ENCODE results near the gene FAM117A.

The FAM117A gene

GRCh38 chr17:49739641-49740271 is 24.2 kb downstream of the FAM117A start:
- ChIA-PET POLR2A (no interaction called here), CTCF (no interaction called here)
- DNase-seq (ENCODE audit: low read depth, low spot score): no peak
- no peak overlapping the region for H3K4me3 ChIP-seq (ENCODE audit: low read depth, low read length)
- no peak for TF ChIP-seq CTCF (IDR thresholded peaks at IDR 0.05; ENCODE audit: insufficient read depth, low read length, missing control alignments)

GRCh38 chr17:49738456-49739163 is 25.3 kb downstream of the FAM117A start:
- no peak for TF ChIP-seq CTCF (IDR thresholded peaks at IDR 0.05; ENCODE audit: insufficient read depth, low read length, missing control alignments)
- no peak overlapping the region for H3K4me3 ChIP-seq (ENCODE audit: low read depth, low read length)
- ChIA-PET POLR2A (no interaction called here), CTCF (interaction anchor here (1.1 to 1.8 kb wide), 2 partner anchors 11 to 182 kb away, joined by 3 to 4 read pairs; no protein-coding TSS in a partner anchor)
- no peak for DNase-seq (ENCODE audit: low read depth, low spot score)

GRCh38 chr17:49734515-49735490 is 29.1 kb downstream of the FAM117A start:
- CTCF ChIA-PET: no interaction called here
- POLR2A ChIA-PET: no interaction called here
- no peak for DNase-seq (ENCODE audit: low read depth, low spot score)
- TF ChIP-seq CTCF (IDR thresholded peaks at IDR 0.05; ENCODE audit: insufficient read depth, low read length, missing control alignments): no peak
- no peak overlapping the region for H3K4me3 ChIP-seq (ENCODE audit: low read depth, low read length)

- TF ChIP-seq CTCF (IDR thresholded peaks at IDR 0.05; ENCODE audit: insufficient read depth, low read length, missing control alignments): no peak
- POLR2A ChIA-PET: no interaction called here
- CTCF ChIA-PET: interaction anchor here (1.3 kb wide), 1 partner anchor 42 kb away, joined by 3 read pairs; no protein-coding TSS in a partner anchor
- no peak for DNase-seq (ENCODE audit: low read depth, low spot score)
- H3K4me3 ChIP-seq (ENCODE audit: low read depth, low read length): no peak overlapping the region
Measured at GRCh38 chr17:49731435-49731831, 32.5 kb downstream of the FAM117A start.

- no peak overlapping the region for H3K4me3 ChIP-seq (ENCODE audit: low read depth, low read length)
- no peak for DNase-seq (ENCODE audit: low read depth, low spot score)
- ChIA-PET CTCF (interaction anchor here (0.8 to 1.3 kb wide), 4 partner anchors 10 to 316 kb away, joined by 3 read pairs; partner anchors contain the start of gene PHB1), POLR2A (no interaction called here)
- no peak for TF ChIP-seq CTCF (IDR thresholded peaks at IDR 0.05; ENCODE audit: insufficient read depth, low read length, missing control alignments)
Measured at GRCh38 chr17:49730785-49731434, 33.0 kb downstream of the FAM117A start.
